Aorta (tissue), 5 donors: Measurements from ENCODE around the gene DSCAML1. TPM values are rescaled to one million over a fixed set of nuclear protein-coding genes. Genes with fewer than 3 reads are reported as not detected.
"Not testable (repeated sequence)": the region's sequence is repeated elsewhere in the genome, so short reads cannot be mapped to it uniquely, and the experiment has no call there.

Experiments used
- ATAC-seq: fragments of 200-7000 bp; cut with Tn5 transposase; one replicate; pipeline ENCODE4 v1.9.1; 2022; ENCODE audit warnings: moderate library complexity; ENCODE audit not compliant: low FRiP score
- DNase-seq, 2 donors: peaks; one replicate each; pipeline ENCODE4 v3.0.0-alpha.2; 2020
- H3K27ac ChIP-seq, 2 donors: one replicate each; pipeline ENCODE4 v1.5.1; 2013; ENCODE audit warnings: low read length in 2 of 2, mild to moderate bottlenecking in 2 of 2, moderate library complexity in 2 of 2, control low read depth in 1 of 2, inconsistent platforms in 1 of 2, low read depth in 1 of 2
- H3K27me3 ChIP-seq, 2 donors: one replicate each; pipeline ENCODE4 v1.6.1; 2013; ENCODE audit warnings: control low read depth in 1 of 2, low read length in 1 of 2, mild to moderate bottlenecking in 1 of 2, moderate library complexity in 1 of 2; ENCODE audit not compliant: insufficient read depth in 2 of 2, control insufficient read depth in 1 of 2
- H3K36me3 ChIP-seq, 2 donors: one replicate each; pipeline ENCODE4 v1.6.1; 2013; ENCODE audit warnings: control low read depth in 1 of 2, low read length in 1 of 2, mild to moderate bottlenecking in 1 of 2; ENCODE audit not compliant: insufficient read depth in 2 of 2, control insufficient read depth in 1 of 2
- H3K4me1 ChIP-seq, 2 donors: one replicate each; pipeline ENCODE4 v1.6.1; 2013; ENCODE audit warnings: low read length in 2 of 2, control low read depth in 1 of 2, mild to moderate bottlenecking in 1 of 2, moderate library complexity in 1 of 2; ENCODE audit not compliant: insufficient read depth in 2 of 2, control insufficient read depth in 1 of 2
- H3K4me3 ChIP-seq, 2 donors: one replicate each; pipeline ENCODE4 v1.5.1; 2013; ENCODE audit warnings: low read length in 2 of 2, control low read depth in 1 of 2, mild to moderate bottlenecking in 1 of 2
- H3K9me3 ChIP-seq: one replicate; pipeline ENCODE4 v1.6.1; 2013; ENCODE audit warnings: mild to moderate bottlenecking, low read length; ENCODE audit not compliant: control insufficient read depth
- WGBS, 2 donors: extraction: QIAGEN DNeasy Blood & Tissue Kit; methylation state at CpG; one replicate each; pipeline ENCODE4 v1.1.7; 2013; 5-methylcytosine and 5-hydroxymethylcytosine counted together
- intact Hi-C, 2 donors: fragments of 100-400 bp; cut with DNase I; formaldehyde crosslinking; loops; one replicate each; pipeline versions ENCODE4 v1.14.2 to v1.15.0; 2022
- polyA plus RNA-seq, 2 donors: library from polyadenylated mRNA; stranded (reverse); fragments of 200-250 nt; gene quantifications; one replicate each; pipeline ENCODE4 v1.2.3, GENCODE V29; 2013
- total RNA-seq, 2 donors: library from RNA; stranded (reverse); fragmentation: NEBNext Ultra II Directional; extraction: Animal tissue kit (Norgen Biotek cat#: 25700); gene quantifications; one replicate each; pipeline ENCODE4 v1.2.1, GENCODE V29; 2021
- donor health status: healthy with polysubstance abuse.
- donor health status: Bipolar disorder and iron deficiency.
- donor health status: DM: no; HTN: no; CAD: no.
- donor health status: DM: no; HTN: no; CAD: no.
- donor health status: DM: yes; HTN: yes; CAD: no.

The DSCAML1 gene
- total and polyA plus RNA-seq, 4 donors: 0.13 to 2.2 (median 0.58) TPM; not detected in 1

DNA sequence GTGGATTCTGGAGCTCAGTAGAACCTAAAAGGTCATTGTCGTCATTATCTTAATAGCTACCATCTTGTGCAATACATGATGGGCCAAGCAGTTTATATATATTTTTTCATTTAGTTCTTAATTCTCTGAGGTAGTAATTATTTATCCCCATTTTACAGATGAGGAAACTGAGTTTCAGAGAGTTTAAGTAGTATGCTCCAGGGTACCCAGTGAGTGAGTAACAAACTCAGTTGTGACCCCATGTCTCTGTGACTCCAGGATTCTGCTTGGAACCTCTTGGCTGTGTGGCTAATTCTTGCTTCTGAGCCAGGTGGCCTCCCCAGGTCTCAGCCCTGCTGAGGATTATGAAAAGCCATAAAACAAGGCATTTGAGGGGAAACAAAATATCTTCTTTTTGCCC is 386.8 kb downstream of the DSCAML1 start:
- Histone ChIP-seq H3K27ac (no peak overlapping the region), H3K27me3 (no peaks in the 10 kb centered on the region), H3K36me3 (peaks cover 0 to 4% of the 10 kb centered on the region in 2 donors), H3K4me1 (no peaks in the 10 kb centered on the region), H3K4me3 (no peak overlapping the region), H3K9me3 (peaks cover 1% of the 10 kb centered on the region)
- no peak for DNase-seq
- WGBS, 2 donors: 94 to 96% methylated on average over 1 of the region's 1 CpG
- intact Hi-C loops: no loop called here
- no peak for ATAC-seq

DNA sequence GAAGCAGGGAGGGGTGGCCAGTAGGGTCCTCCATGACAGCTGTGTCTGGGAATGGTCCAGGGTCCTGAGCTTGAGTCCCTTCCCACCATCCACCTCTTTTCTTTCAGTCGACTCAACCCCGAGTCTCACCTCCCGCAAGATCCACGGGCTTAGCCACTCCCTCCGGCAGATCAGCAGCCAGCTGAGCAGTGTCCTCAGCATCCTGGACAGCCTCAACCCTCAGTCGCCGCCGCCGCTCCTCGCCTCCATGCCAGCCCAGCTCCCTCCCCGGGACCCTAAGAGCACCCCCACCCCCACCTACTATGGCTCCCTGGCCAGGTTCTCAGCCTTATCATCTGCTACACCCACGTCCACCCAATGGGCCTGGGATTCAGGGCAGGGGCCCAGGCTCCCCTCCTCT is 387.5 kb downstream of the DSCAML1 start:
- H3K9me3 ChIP-seq: peaks cover 1% of the 10 kb centered on the region
- intact Hi-C loops: no loop called here
- H3K36me3 ChIP-seq: peaks cover 0 to 4% of the 10 kb centered on the region in 2 donors
- no peak overlapping the region for H3K4me3 ChIP-seq
- no peaks in the 10 kb centered on the region for H3K27me3 ChIP-seq
- H3K27ac ChIP-seq: no peak overlapping the region
- no peaks in the 10 kb centered on the region for H3K4me1 ChIP-seq
- DNase-seq: peak in 1 of 2 donors; percentile 68
- peak; percentile 16 for ATAC-seq
- WGBS, 2 donors: 94 to 98% methylated on average over 12 of the region's 12 CpGs

DNA sequence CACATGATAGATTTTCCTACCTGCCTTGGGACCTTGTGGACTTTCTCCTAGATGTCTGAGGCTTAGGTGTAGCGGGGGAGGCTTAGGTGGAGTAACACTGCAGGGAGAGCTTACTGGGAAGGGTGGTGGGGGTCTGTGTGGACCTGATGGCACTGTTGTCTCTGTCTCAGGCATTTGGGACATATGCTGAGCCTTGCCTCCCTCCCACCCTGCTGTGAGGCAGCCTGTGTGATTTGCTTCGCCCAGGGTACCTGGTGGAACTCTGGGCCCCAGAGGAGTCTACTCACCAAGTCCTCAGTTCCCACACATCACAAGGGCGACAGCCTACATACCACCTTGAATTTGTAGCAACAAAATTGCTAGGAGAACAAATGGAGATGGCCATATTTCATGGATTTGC is 388.7 kb downstream of the DSCAML1 start:
- Histone ChIP-seq H3K27ac (no peak overlapping the region), H3K4me1 (no peaks in the 10 kb centered on the region), H3K4me3 (no peak overlapping the region), H3K36me3 (peaks cover 0 to 4% of the 10 kb centered on the region in 2 donors), H3K9me3 (peaks cover 1% of the 10 kb centered on the region), H3K27me3 (no peaks in the 10 kb centered on the region)
- 96 to 97% methylated on average over 3 of the region's 3 CpGs for WGBS, 2 donors
- peak in 1 of 2 donors; percentile 52 for DNase-seq
- ATAC-seq: no peak
- intact Hi-C loops: no loop called here

DNA sequence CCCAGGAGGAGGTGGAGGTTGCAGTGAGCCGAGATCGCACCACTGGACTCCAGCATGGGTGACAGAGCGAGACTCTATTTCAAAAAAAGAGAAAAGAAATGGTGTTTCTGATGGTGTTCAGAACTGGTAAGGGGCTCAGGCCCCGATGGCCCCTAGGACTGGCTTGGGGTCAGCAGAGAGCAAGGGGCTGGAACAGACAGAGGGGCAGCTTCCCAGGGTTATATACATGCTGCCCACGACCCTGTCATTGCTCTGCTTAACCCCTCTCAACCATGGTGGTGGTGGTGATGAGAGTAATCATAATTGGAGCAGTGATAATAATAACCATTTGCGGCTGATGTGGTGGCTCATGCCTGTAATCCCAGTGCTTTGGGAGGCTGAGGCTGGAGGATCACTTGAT is 390.0 kb downstream of the DSCAML1 start:
- Histone ChIP-seq H3K4me1 (no peaks in the 10 kb centered on the region), H3K36me3 (peaks cover 1 to 2% of the 10 kb centered on the region in 2 donors), H3K9me3 (peaks cover 1% of the 10 kb centered on the region), H3K27me3 (no peaks in the 10 kb centered on the region), H3K27ac (no peak overlapping the region), H3K4me3 (no peak overlapping the region)
- 96 to 98% methylated on average over 6 of the region's 6 CpGs for WGBS, 2 donors
- DNase-seq: no peak
- intact Hi-C loops: no loop called here
- ATAC-seq: no peak

DNA sequence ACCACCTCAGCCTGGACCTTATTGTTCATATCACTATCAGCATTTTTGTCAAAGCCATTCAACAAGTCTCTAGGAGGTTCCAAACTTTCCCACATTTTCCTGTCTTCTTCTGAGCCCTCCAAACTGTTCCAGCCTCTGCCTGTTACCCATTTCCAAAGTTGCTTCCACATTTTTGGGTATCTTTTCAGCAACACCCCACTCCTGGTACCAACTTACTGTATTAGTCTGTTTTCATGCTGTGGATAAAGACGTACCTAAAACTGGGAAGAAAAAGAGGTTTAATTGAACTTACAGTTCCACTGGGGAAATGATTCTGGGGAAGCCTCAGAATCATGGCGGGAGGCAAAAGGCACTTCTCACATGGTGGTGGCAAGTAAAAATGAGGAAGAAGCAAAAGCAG is 391.1 kb downstream of the DSCAML1 start:
- intact Hi-C loops, H3K27me3 ChIP-seq, H3K4me3 ChIP-seq, ATAC-seq, H3K9me3 ChIP-seq, H3K36me3 ChIP-seq, DNase-seq, H3K4me1 ChIP-seq, H3K27ac ChIP-seq: not testable (repeated sequence)
- 94 to 96% methylated on average over 2 of the region's 2 CpGs for WGBS, 2 donors

DNA sequence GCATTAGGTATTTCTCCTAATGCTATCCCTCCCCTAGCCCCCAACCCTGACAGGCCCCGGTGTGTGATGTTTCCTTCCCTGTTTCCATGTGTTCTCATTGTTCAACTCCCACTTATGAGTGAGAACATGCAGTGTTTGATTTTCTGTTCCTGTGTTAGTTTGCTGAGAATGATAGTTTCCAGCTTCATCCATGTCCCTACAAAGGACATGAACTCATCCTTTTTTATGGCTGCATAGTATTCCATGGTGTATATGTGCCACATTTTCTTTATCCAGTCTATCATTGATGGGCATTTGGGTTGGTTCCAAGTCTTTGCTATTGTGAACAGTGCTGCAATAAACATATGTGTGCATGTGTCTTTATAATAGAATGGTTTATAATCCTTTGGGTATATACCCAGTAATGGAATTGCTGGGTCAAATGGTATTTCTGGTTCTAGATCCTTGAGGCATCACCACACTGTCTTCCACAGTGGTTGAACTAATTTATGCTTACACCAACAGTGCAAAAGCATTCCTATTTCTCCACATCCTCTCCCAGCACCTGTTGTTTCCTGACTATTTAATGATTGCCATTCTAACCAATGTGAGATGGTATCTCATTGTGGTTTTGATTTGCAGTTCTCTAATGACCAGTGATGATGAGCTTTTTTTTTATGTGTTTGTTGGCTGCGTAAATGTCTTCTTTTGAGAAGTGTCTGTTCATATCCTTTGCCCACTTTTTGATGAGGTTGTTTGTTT is 397.7 kb downstream of the DSCAML1 start:
- H3K27ac ChIP-seq, H3K4me3 ChIP-seq, H3K27me3 ChIP-seq, H3K9me3 ChIP-seq, intact Hi-C loops, ATAC-seq, H3K4me1 ChIP-seq: not testable (repeated sequence)
- WGBS, 2 donors: 96 to 98% methylated on average over 2 of the region's 2 CpGs
- DNase-seq: peak in 1 of 2 donors; percentile 37
- H3K36me3 ChIP-seq: peaks cover 5 to 18% of the 10 kb centered on the region in 2 donors

DNA sequence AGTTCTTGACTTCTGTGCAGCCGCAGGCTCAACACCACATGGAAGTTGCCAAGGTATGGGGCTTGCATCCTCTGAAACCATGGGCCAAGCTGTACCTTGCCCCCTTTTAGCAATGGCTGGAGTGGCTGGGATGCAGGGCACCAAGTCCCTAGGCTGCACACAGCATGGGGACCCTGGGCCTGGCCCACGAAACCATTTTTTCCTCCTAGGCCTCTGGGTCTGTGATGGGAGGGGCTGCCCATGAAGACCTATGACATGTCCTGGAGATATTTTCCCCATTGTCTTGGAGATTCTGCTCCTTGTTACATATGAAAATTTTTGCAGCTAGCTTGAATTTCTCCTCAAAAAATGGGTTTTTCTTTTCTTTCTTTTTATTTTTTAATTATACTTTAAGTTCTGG is 398.4 kb downstream of the DSCAML1 start:
- intact Hi-C loops: not testable (repeated sequence)
- 97 to 100% methylated on average over 2 of the region's 2 CpGs for WGBS, 2 donors
- H3K36me3 ChIP-seq: peaks cover 7 to 18% of the 10 kb centered on the region in 2 donors

DNA sequence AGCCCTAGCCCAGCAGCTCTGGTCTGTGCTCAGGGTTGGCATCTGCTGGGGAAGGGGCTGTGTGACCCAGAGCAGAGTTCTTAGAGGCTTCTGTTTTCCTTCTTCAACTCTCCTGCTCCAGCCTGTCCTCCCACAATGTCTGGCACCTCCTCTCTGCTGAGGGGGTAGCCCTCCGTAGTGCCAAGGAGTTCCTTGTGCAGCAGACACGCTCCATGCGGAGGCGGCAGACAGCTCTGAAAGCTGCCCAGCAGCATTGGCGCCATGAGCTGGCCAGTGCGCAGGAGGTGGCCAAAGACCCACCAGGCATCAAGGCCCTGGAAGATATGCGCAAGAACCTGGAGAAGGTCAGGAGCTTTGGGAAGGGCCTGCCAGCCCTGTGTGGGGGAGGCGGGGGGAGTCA is 400.0 kb downstream of the DSCAML1 start:
- no peaks in the 10 kb centered on the region for H3K4me1 ChIP-seq
- peak in 1 of 2 donors; percentile 32 for DNase-seq
- H3K27me3 ChIP-seq: no peaks in the 10 kb centered on the region
- H3K27ac ChIP-seq: no peak overlapping the region
- 96 to 97% methylated on average over 8 of the region's 8 CpGs for WGBS, 2 donors
- H3K4me3 ChIP-seq: no peak overlapping the region
- peaks cover 4% of the 10 kb centered on the region for H3K9me3 ChIP-seq
- ATAC-seq: no peak
- intact Hi-C loops: no loop called here
- peaks cover 13 to 21% of the 10 kb centered on the region in 2 donors for H3K36me3 ChIP-seq

More for the DNA sequence above, 398.4 kb downstream of the DSCAML1 start:
- not testable (repeated sequence) for H3K9me3 ChIP-seq, H3K27me3 ChIP-seq, H3K27ac ChIP-seq, H3K4me3 ChIP-seq, ATAC-seq, H3K4me1 ChIP-seq
- peak in 1 of 2 donors; percentile 66 for DNase-seq

DNA sequence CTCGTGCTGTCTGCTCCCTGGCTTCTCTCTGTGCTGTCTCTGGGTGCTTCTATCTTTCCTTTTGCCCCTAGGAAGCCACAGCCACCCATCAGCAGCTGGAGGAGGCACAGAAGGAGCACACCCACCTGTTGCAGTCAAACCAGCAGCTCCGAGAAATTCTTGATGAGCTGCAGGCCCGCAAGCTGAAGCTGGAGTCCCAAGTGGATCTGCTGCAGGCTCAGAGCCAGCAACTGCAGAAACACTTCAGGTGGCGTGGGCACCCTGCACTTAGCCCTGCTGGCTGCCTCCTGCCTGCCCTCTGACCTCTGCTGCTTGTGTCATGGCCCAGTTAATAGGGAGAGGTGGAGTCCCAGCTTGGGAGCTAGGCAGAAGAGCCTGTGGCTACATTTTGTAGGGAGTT is 401.5 kb downstream of the DSCAML1 start:
- 90 to 91% methylated on average over 4 of the region's 4 CpGs for WGBS, 2 donors
- Histone ChIP-seq H3K9me3 (peaks cover 4% of the 10 kb centered on the region), H3K27me3 (no peaks in the 10 kb centered on the region), H3K4me3 (no peak overlapping the region), H3K36me3 (peaks cover 13 to 33% of the 10 kb centered on the region in 2 donors), H3K4me1 (no peaks in the 10 kb centered on the region), H3K27ac (no peak overlapping the region)
- DNase-seq: peak in 1 of 2 donors; percentile 35
- ATAC-seq: no peak
- intact Hi-C loops: no loop called here
